GM19463 (cell line): Measurements from ENCODE around the gene DOCK2.

Experiments
- ATAC-seq: cut with Tn5 transposase; IDR thresholded peaks from one replicate; pipeline ENCODE4 v1.9.1; 2021; ENCODE audit warnings: mild to moderate bottlenecking, moderate library complexity; ENCODE audit not compliant: unreplicated experiment

Gene DOCK2

GRCh38 chr5:169848271-169848670, 211.2 kb downstream of the DOCK2 start:
- no peak for ATAC-seq

- ATAC-seq, result no peak
Observed at GRCh38 chr5:169848792-169849191, 211.7 kb downstream of the DOCK2 start.

- ATAC-seq, result no peak
Observed at GRCh38 chr5:169850409-169850808, 213.3 kb downstream of the DOCK2 start.

- ATAC-seq, result no peak
Observed at GRCh38 chr5:169851321-169851850, 214.3 kb downstream of the DOCK2 start.

- ATAC-seq, result no peak
Observed at GRCh38 chr5:169856571-169856970, 219.5 kb downstream of the DOCK2 start.

GRCh38 chr5:169860585-169860984, 223.5 kb downstream of the DOCK2 start:
- ATAC-seq, result no peak

- ATAC-seq, result no peak
Observed at GRCh38 chr5:169861433-169861832, 224.4 kb downstream of the DOCK2 start.

- ATAC-seq, result no peak
Observed at GRCh38 chr5:169861934-169862333, 224.9 kb downstream of the DOCK2 start.

- ATAC-seq, result no peak
Observed at GRCh38 chr5:169862391-169862811, 225.3 kb downstream of the DOCK2 start.

- no peak for ATAC-seq
Observed at GRCh38 chr5:169864483-169864882, 227.4 kb downstream of the DOCK2 start.

- ATAC-seq, result no peak
Observed at GRCh38 chr5:169867347-169867746, 230.3 kb downstream of the DOCK2 start.

- no peak for ATAC-seq
Observed at GRCh38 chr5:169869066-169869465, 232.0 kb downstream of the DOCK2 start.

GRCh38 chr5:169870211-169870610, 233.1 kb downstream of the DOCK2 start:
- ATAC-seq, result no peak

GRCh38 chr5:169871826-169872490, 234.9 kb downstream of the DOCK2 start:
- no peak for ATAC-seq

GRCh38 chr5:169873642-169874041, 236.6 kb downstream of the DOCK2 start:
- ATAC-seq, result no peak

GRCh38 chr5:169874621-169875020, 237.5 kb downstream of the DOCK2 start:
- ATAC-seq, result no peak

GRCh38 chr5:169875091-169875728, 238.1 kb downstream of the DOCK2 start:
- no peak for ATAC-seq

GRCh38 chr5:169875731-169876130, 238.7 kb downstream of the DOCK2 start:
- ATAC-seq, result no peak

GRCh38 chr5:169876386-169876785, 239.3 kb downstream of the DOCK2 start:
- no peak for ATAC-seq

GRCh38 chr5:169880012-169880663, 243.1 kb downstream of the DOCK2 start:
- ATAC-seq, result peak; percentile 50

- no peak for ATAC-seq
Observed at GRCh38 chr5:169880785-169881184, 243.7 kb downstream of the DOCK2 start.
